Gastroesophageal sphincter (tissue), 4 donors: ENCODE data around the gene MTMR6. TPM values are rescaled to one million over a fixed set of nuclear protein-coding genes. Genes with fewer than 3 reads are reported as not detected.

ENCODE experiments used
- ATAC-seq: fragments of 150-250 bp; one replicate; pipeline ENCODE4 v1.9.1; 2016; ENCODE audit warnings: mild to moderate bottlenecking, moderate library complexity
- H3K27ac ChIP-seq, 4 donors: fragments of 200-600 bp; sonication (generic) in 3 of 4; 1 replicate in 3 of 4; 2 replicates in 1 of 4; pipeline ENCODE4 v1.5.1; 2016 to 2019
- H3K27me3 ChIP-seq: fragments of 200-600 bp; sonication (generic); one replicate; pipeline ENCODE4 v1.5.1; 2019
- H3K36me3 ChIP-seq, 2 donors: fragments of 200-600 bp; sonication (generic); one replicate each; pipeline ENCODE4 v1.5.1; 2019; ENCODE audit warnings: control low read depth in 1 of 2
- H3K4me1 ChIP-seq, 3 donors: fragments of 200-600 bp; sonication (generic); 1 replicate in 2 of 3; 2 replicates in 1 of 3; pipeline ENCODE4 v1.5.1; 2016 to 2019; ENCODE audit warnings: control low read depth in 2 of 3
- H3K4me3 ChIP-seq, 2 donors: fragments of 200-600 bp; sonication (generic); one replicate each; pipeline ENCODE4 v1.5.1; 2019; ENCODE audit warnings: mild to moderate bottlenecking in 1 of 2, moderate library complexity in 1 of 2
- H3K9me3 ChIP-seq, 3 donors: fragments of 200-600 bp; sonication (generic); one replicate each; pipeline ENCODE4 v1.5.1; 2017 to 2019; ENCODE audit warnings: control low read depth in 2 of 3
- CTCF ChIP-seq, 4 experiments: fragments of 200-600 bp in 2 of 4; fragments of 450-650 bp in 2 of 4; sonication (generic) in 1 of 4; IDR thresholded peaks; one replicate each; pipeline ENCODE4 v1.5.1; 2017 to 2019; ENCODE audit warnings: antibody characterized with exemption in 4 of 4, mild to moderate bottlenecking in 2 of 4, moderate library complexity in 2 of 4
- EP300 ChIP-seq: sonication (generic); formaldehyde crosslinking; IDR thresholded peaks from one replicate; pipeline ENCODE4 v1.6.1; 2017; ENCODE audit warnings: antibody characterized with exemption, mild to moderate bottlenecking
- POLR2A ChIP-seq, 2 donors: fragments of 450-650 bp; IDR thresholded peaks; one replicate each; pipeline ENCODE4 v1.6.1; 2017; ENCODE audit warnings: antibody characterized with exemption in 2 of 2, mild to moderate bottlenecking in 2 of 2, moderate library complexity in 1 of 2
- POLR2AphosphoS5 ChIP-seq: sonication (generic); formaldehyde crosslinking; IDR thresholded peaks from one replicate; pipeline ENCODE4 v1.6.1; 2017; ENCODE audit warnings: antibody characterized with exemption
- WGBS, 2 donors: methylation state at CpG; one replicate each; pipeline ENCODE4 v1.1.5; 2018; ENCODE audit warnings: low coverage in 1 of 2; 5-methylcytosine and 5-hydroxymethylcytosine counted together
- total RNA-seq, 4 donors: library from RNA; depleted of rRNA; stranded (reverse); fragments of >200 nt; gene quantifications; one replicate each; pipeline ENCODE4 v1.1.0, GENCODE V29; 2016

Gene MTMR6
- total RNA-seq, 4 donors from 2014 or later = 22.1 to 30.5 (median 25.0) TPM

GRCh38 chr13:25248071-25248470, 39.2 kb downstream of the MTMR6 start:
- H3K27ac ChIP-seq = no peak overlapping the region
- H3K4me1 ChIP-seq = no peaks in the 10 kb centered on the region
- H3K4me3 ChIP-seq = no peak overlapping the region
- no peak for ATAC-seq
- H3K36me3 ChIP-seq = peaks cover 0 to 63% of the 10 kb centered on the region in 2 donors
- 95 to 100% methylated on average over 1 of the region's 1 CpG for WGBS, 2 donors
- H3K9me3 ChIP-seq = no peaks in the 10 kb centered on the region
- TF ChIP-seq EP300 (no peak), POLR2AphosphoS5 (no peak), CTCF (IDR thresholded peaks at IDR 0.05) (no peak), POLR2A (IDR thresholded peaks at IDR 0.05) (no peak)
- H3K27me3 ChIP-seq = no peaks in the 10 kb centered on the region

GRCh38 chr13:25247360-25247759, 39.9 kb downstream of the MTMR6 start:
- H3K4me1 ChIP-seq = no peaks in the 10 kb centered on the region
- TF ChIP-seq POLR2A (IDR thresholded peaks at IDR 0.05) (no peak), POLR2AphosphoS5 (no peak)
- H3K36me3 ChIP-seq = peaks cover 0 to 56% of the 10 kb centered on the region in 2 donors
- H3K9me3 ChIP-seq = no peaks in the 10 kb centered on the region
- no peak overlapping the region for H3K4me3 ChIP-seq
- no peak for ATAC-seq
- H3K27me3 ChIP-seq = no peaks in the 10 kb centered on the region
- H3K27ac ChIP-seq = no peak overlapping the region

- ATAC-seq = no peak
- TF ChIP-seq CTCF (IDR thresholded peaks at IDR 0.05) (no peak), POLR2A (IDR thresholded peaks at IDR 0.05) (no peak), EP300 (no peak), POLR2AphosphoS5 (no peak)
Observed at GRCh38 chr13:25244123-25244522, 43.2 kb downstream of the MTMR6 start.

GRCh38 chr13:25242956-25243355, 44.3 kb downstream of the MTMR6 start:
- Histone ChIP-seq H3K4me1 (no peaks in the 10 kb centered on the region), H3K4me3 (no peak overlapping the region), H3K9me3 (no peaks in the 10 kb centered on the region), H3K27me3 (no peaks in the 10 kb centered on the region), H3K27ac (no peak overlapping the region), H3K36me3 (peaks cover 0 to 19% of the 10 kb centered on the region in 2 donors)
- ATAC-seq = no peak
- 75 to 90% methylated on average over 2 of the region's 3 CpGs for WGBS, 2 donors
- TF ChIP-seq POLR2A (IDR thresholded peaks at IDR 0.05) (no peak), EP300 (no peak), POLR2AphosphoS5 (no peak), CTCF (IDR thresholded peaks at IDR 0.05) (no peak)

More at GRCh38 chr13:25244123-25244522, 43.2 kb downstream of the MTMR6 start:
- no peak overlapping the region for H3K27ac ChIP-seq
- WGBS, 2 donors = 100% methylated on average over 6 of the region's 6 CpGs; no CpG with 5 or more reads in 1 of the 2 donors
- no peak overlapping the region for H3K4me3 ChIP-seq
- no peaks in the 10 kb centered on the region for H3K9me3 ChIP-seq
- no peaks in the 10 kb centered on the region for H3K4me1 ChIP-seq
- no peaks in the 10 kb centered on the region for H3K27me3 ChIP-seq
- H3K36me3 ChIP-seq = peaks cover 0 to 25% of the 10 kb centered on the region in 2 donors

- Histone ChIP-seq H3K27ac (no peak overlapping the region), H3K4me3 (no peak overlapping the region), H3K4me1 (no peaks in the 10 kb centered on the region), H3K36me3 (peaks cover 0 to 19% of the 10 kb centered on the region in 2 donors), H3K9me3 (no peaks in the 10 kb centered on the region), H3K27me3 (no peaks in the 10 kb centered on the region)
- TF ChIP-seq POLR2A (IDR thresholded peaks at IDR 0.05) (no peak), POLR2AphosphoS5 (no peak), CTCF (IDR thresholded peaks at IDR 0.05) (no peak), EP300 (no peak)
- 0% methylated on average over 1 of the region's 1 CpG for WGBS, 2 donors
- ATAC-seq = no peak
Observed at GRCh38 chr13:25241007-25241406, 46.3 kb downstream of the MTMR6 start.
